Measurements from ENCODE around the gene FBXL13. TPM values are rescaled to one million over a fixed set of nuclear protein-coding genes. Genes with fewer than 3 reads are reported as not detected.

FBXL13 gene
- total RNA-seq, 2 donors from 2014 or later = 1.6 to 1.7 TPM

GRCh38 chr7:103077318-103077717 lies 2.7 kb upstream of the FBXL13 start:
- no peak overlapping the region for H3K4me3 ChIP-seq
- no peak for TF ChIP-seq CTCF (IDR thresholded peaks at IDR 0.05)
- no peak overlapping the region for H3K27ac ChIP-seq
- no peaks in the 10 kb centered on the region for H3K27me3 ChIP-seq
- H3K36me3 ChIP-seq = no peaks in the 10 kb centered on the region
- H3K4me1 ChIP-seq = peaks cover 0 to 18% of the 10 kb centered on the region in 2 donors
- DNase-seq (ENCODE audit: low spot score) = no peak
- no peaks in the 10 kb centered on the region for H3K9me3 ChIP-seq

- Histone ChIP-seq H3K36me3 (no peaks in the 10 kb centered on the region), H3K27me3 (no peaks in the 10 kb centered on the region), H3K4me3 (no peak overlapping the region), H3K27ac (no peak overlapping the region), H3K9me3 (no peaks in the 10 kb centered on the region), H3K4me1 (peaks cover 0 to 18% of the 10 kb centered on the region in 2 donors)
- TF ChIP-seq CTCF (IDR thresholded peaks at IDR 0.05) = no peak
- DNase-seq (ENCODE audit: low spot score) = no peak
Observed at GRCh38 chr7:103076764-103077163, 2.2 kb upstream of the FBXL13 start.

- Histone ChIP-seq H3K4me3 (peak overlapping the region; percentile 74 to 75), H3K27me3 (no peaks in the 10 kb centered on the region), H3K36me3 (no peaks in the 10 kb centered on the region), H3K27ac (peak overlapping the region; percentile 86 to 89), H3K4me1 (peaks cover 0 to 18% of the 10 kb centered on the region in 2 donors), H3K9me3 (no peaks in the 10 kb centered on the region)
- TF ChIP-seq CTCF (IDR thresholded peaks at IDR 0.05) = no peak
- DNase-seq (ENCODE audit: low spot score) = peak; percentile 67
Observed at GRCh38 chr7:103075337-103075918, 832 bp upstream of the FBXL13 start.

- Histone ChIP-seq H3K9me3 (no peaks in the 10 kb centered on the region), H3K4me3 (peak overlapping the region; percentile 74 to 75), H3K36me3 (no peaks in the 10 kb centered on the region), H3K4me1 (peaks cover 0 to 18% of the 10 kb centered on the region in 2 donors), H3K27me3 (no peaks in the 10 kb centered on the region), H3K27ac (peak overlapping the region; percentile 86 to 89)
- TF ChIP-seq CTCF (IDR thresholded peaks at IDR 0.05) = no peak
- DNase-seq (ENCODE audit: low spot score) = no peak
Observed at GRCh38 chr7:103073989-103074518, 542 bp downstream of the FBXL13 start.

- H3K27me3 ChIP-seq = no peaks in the 10 kb centered on the region
- H3K4me1 ChIP-seq = peaks cover 0 to 13% of the 10 kb centered on the region in 2 donors
- no peaks in the 10 kb centered on the region for H3K36me3 ChIP-seq
Observed at GRCh38 chr7:103071000-103071399, 3.6 kb downstream of the FBXL13 start.

More at GRCh38 chr7:103071000-103071399, 3.6 kb downstream of the FBXL13 start:
- no peak for DNase-seq (ENCODE audit: low spot score)
- TF ChIP-seq CTCF (IDR thresholded peaks at IDR 0.05) = no peak
- Histone ChIP-seq H3K4me3 (no peak overlapping the region), H3K27ac (no peak overlapping the region), H3K9me3 (no peaks in the 10 kb centered on the region)

Data from right atrium auricular region (tissue), 2 donors.